ENCODE measurements around the gene FAF1.

DNA sequence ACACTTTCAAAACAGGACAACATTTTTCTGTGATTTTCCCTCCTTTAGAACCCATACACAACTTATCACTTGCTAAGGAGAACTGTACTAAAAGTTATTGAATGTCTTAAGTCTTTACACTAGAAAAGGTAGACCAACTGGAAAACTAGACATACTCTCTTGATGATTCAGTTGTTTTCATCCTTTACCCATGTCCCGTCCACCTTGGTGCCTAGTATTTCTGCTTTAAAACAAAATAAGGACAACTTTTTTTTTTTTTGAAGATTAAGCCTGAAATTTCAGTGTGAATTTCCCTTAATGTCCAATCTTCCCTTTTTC, 14.5 kb upstream of the FAF1 start:
- TF ChIP-seq POLR2A (IDR thresholded peaks at IDR 0.05; ENCODE audit: extremely low read depth, insufficient read length): no peak
- TF ChIP-seq MYC (IDR thresholded peaks at IDR 0.05; ENCODE audit: low read depth, low read length): no peak
- TF ChIP-seq, protein P1, sequence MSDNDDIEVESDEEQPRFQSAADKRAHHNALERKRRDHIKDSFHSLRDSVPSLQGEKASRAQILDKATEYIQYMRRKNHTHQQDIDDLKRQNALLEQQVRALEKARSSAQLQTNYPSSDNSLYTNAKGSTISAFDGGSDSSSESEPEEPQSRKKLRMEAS (IDR thresholded peaks at IDR 0.05; ENCODE audit: low read depth, low read length): no peak
